ENCODE results near the gene PORCN.

PORCN gene

GRCh38 chrX:48508400-48509244, at the start of gene PORCN:
TSS of gene PORCN (plus strand) at chrX:48508992. CDS start at chrX:48509821, 829 bp downstream.
- DNase-seq: no peak

GRCh38 chrX:48459483-48459882, 49.3 kb upstream of the PORCN start:
- DNase-seq: no peak

GRCh38 chrX:48460031-48460430, 48.8 kb upstream of the PORCN start:
- no peak for DNase-seq

- DNase-seq: no peak
Observed at GRCh38 chrX:48460606-48461005, 48.2 kb upstream of the PORCN start.

GRCh38 chrX:48461830-48462229, 47.0 kb upstream of the PORCN start:
- no peak for DNase-seq

- DNase-seq: no peak
Observed at GRCh38 chrX:48465336-48465933, 43.4 kb upstream of the PORCN start.

- no peak for DNase-seq
Observed at GRCh38 chrX:48466696-48467095, 42.1 kb upstream of the PORCN start.

- DNase-seq: no peak
Observed at GRCh38 chrX:48467281-48467761, 41.5 kb upstream of the PORCN start.

GRCh38 chrX:48468247-48468671, 40.5 kb upstream of the PORCN start:
- no peak for DNase-seq

- DNase-seq: no peak
Observed at GRCh38 chrX:48468693-48469691, 39.8 kb upstream of the PORCN start.

- no peak for DNase-seq
Observed at GRCh38 chrX:48470110-48470832, 38.5 kb upstream of the PORCN start, which contains the start of gene SLC38A5. TSS of gene SLC38A5 (minus strand) at chrX:48470260. CDS start at chrX:48467924, 2,336 bp downstream.

- DNase-seq: no peak
Observed at GRCh38 chrX:48470833-48471118, 38.0 kb upstream of the PORCN start.

GRCh38 chrX:48471504-48471903, 37.3 kb upstream of the PORCN start:
- no peak for DNase-seq

- no peak for DNase-seq
Observed at GRCh38 chrX:48472225-48472624, 36.6 kb upstream of the PORCN start.

- DNase-seq: no peak
Observed at GRCh38 chrX:48472851-48473703, 35.7 kb upstream of the PORCN start.

- DNase-seq: no peak
Observed at GRCh38 chrX:48473704-48473990, 35.1 kb upstream of the PORCN start.

- no peak for DNase-seq
Observed at GRCh38 chrX:48474127-48474526, 34.7 kb upstream of the PORCN start.

- no peak for DNase-seq
Observed at GRCh38 chrX:48474581-48474980, 34.2 kb upstream of the PORCN start.

- DNase-seq: no peak
Observed at GRCh38 chrX:48475296-48475695, 33.5 kb upstream of the PORCN start.

GRCh38 chrX:48475774-48476577, 32.8 kb upstream of the PORCN start, which contains the start of gene FTSJ1:
TSS of gene FTSJ1 (plus strand) at chrX:48476199. CDS start at chrX:48478048, 1,849 bp downstream.
- DNase-seq: peak; percentile 87

GRCh38 chrX:48476919-48477318, 31.9 kb upstream of the PORCN start:
- DNase-seq: no peak

Measured in COR-L47 (cell line).